Umbilical cord (tissue), 2 donors: ENCODE results near the gene TMC8. TPM values are rescaled to one million over a fixed set of nuclear protein-coding genes. Genes with fewer than 3 reads are reported as not detected.
"Not testable (repeated sequence)": the region's sequence is repeated elsewhere in the genome, so short reads cannot be mapped to it uniquely, and the experiment has no call there.

Experiments used
- DNase-seq: peaks from one replicate; pipeline ENCODE4 v3.0.0-alpha.2; 2015; ENCODE audit warnings: low spot score
- total RNA-seq: library from RNA; depleted of rRNA; stranded (reverse); fragments of >200 nt; gene quantifications from one replicate; pipeline ENCODE4 v1.2.3, GENCODE V29; 2014; ENCODE audit warnings: low replicate concordance; ENCODE audit not compliant: insufficient read depth

Gene TMC8
- total RNA-seq = not detected

GRCh38 chr17:78130437-78131101 is at the start of gene TMC8:
Gene TMC8 (plus strand): TSS chr17:78130771. CDS start chr17:78131589, 818 bp downstream.
- DNase-seq = no peak

- no peak for DNase-seq
Observed at GRCh38 chr17:78081551-78081950, 49.0 kb upstream of the TMC8 start.

- DNase-seq = not testable (repeated sequence)
Observed at GRCh38 chr17:78082355-78082872, 48.2 kb upstream of the TMC8 start.

- peak; percentile 30 for DNase-seq
Observed at GRCh38 chr17:78082988-78083387, 47.6 kb upstream of the TMC8 start.

- DNase-seq = no peak
Observed at GRCh38 chr17:78086740-78087139, 43.8 kb upstream of the TMC8 start.

- DNase-seq = no peak
Observed at GRCh38 chr17:78088529-78088928, 42.0 kb upstream of the TMC8 start.

GRCh38 chr17:78089576-78090281 is 40.8 kb upstream of the TMC8 start:
- DNase-seq = no peak

GRCh38 chr17:78092794-78093324 is 37.7 kb upstream of the TMC8 start:
- DNase-seq = no peak

- no peak for DNase-seq
Observed at GRCh38 chr17:78095035-78095434, 35.5 kb upstream of the TMC8 start.

GRCh38 chr17:78096093-78096492 is 34.5 kb upstream of the TMC8 start:
- no peak for DNase-seq

GRCh38 chr17:78101112-78101511 is 29.5 kb upstream of the TMC8 start:
- DNase-seq = no peak

GRCh38 chr17:78101542-78101941 is 29.0 kb upstream of the TMC8 start:
- DNase-seq = no peak

GRCh38 chr17:78103311-78103710 is 27.3 kb upstream of the TMC8 start:
- DNase-seq = no peak

- no peak for DNase-seq
Observed at GRCh38 chr17:78104540-78104941, 26.0 kb upstream of the TMC8 start.

- no peak for DNase-seq
Observed at GRCh38 chr17:78105101-78105500, 25.5 kb upstream of the TMC8 start.

- no peak for DNase-seq
Observed at GRCh38 chr17:78105551-78105950, 25.0 kb upstream of the TMC8 start.

GRCh38 chr17:78106211-78106610 is 24.4 kb upstream of the TMC8 start:
- DNase-seq = no peak

GRCh38 chr17:78107457-78107856 is 23.1 kb upstream of the TMC8 start:
- no peak for DNase-seq

- DNase-seq = no peak
Observed at GRCh38 chr17:78107976-78108725, 22.4 kb upstream of the TMC8 start.

GRCh38 chr17:78108726-78109488 is 21.7 kb upstream of the TMC8 start:
- DNase-seq = no peak

GRCh38 chr17:78109489-78109761 is 21.1 kb upstream of the TMC8 start:
- DNase-seq = no peak
